Naive B cell (primary cell): ENCODE results near the gene KRTAP7-1. TPM values are rescaled to one million over a fixed set of nuclear protein-coding genes. Genes with fewer than 3 reads are reported as not detected.

Experiments used
- ATAC-seq, 2 donors: fragments of 150-1000 bp; cut with Tn5 transposase; 2 replicates each; pipeline ENCODE4 v1.10.0; 2021; ENCODE audit warnings: low read depth in 2 of 2, mild to moderate bottlenecking in 2 of 2, moderate library complexity in 2 of 2
- DNase-seq: peaks from one replicate; pipeline ENCODE4 v3.0.0; 2022
- H3K27ac Mint-ChIP-seq, 6 donors: one replicate each; pipeline ENCODE4 v1.8.0; 2020 to 2022; ENCODE audit warnings: mild to moderate bottlenecking in 6 of 6, mixed read lengths in 6 of 6, moderate library complexity in 5 of 6, inconsistent platforms in 2 of 6
- H3K27me3 Mint-ChIP-seq, 3 donors: one replicate each; pipeline ENCODE4 v1.8.0; 2021 to 2022; ENCODE audit warnings: mixed read lengths in 3 of 3, mild to moderate bottlenecking in 1 of 3
- H3K36me3 Mint-ChIP-seq, 2 donors: one replicate each; pipeline ENCODE4 v1.8.0; 2020 to 2022; ENCODE audit warnings: mixed read lengths in 2 of 2, inconsistent platforms in 1 of 2, mild to moderate bottlenecking in 1 of 2
- H3K4me1 Mint-ChIP-seq, 3 donors: one replicate each; pipeline ENCODE4 v1.8.0; 2020 to 2022; ENCODE audit warnings: mixed read lengths in 3 of 3, inconsistent platforms in 1 of 3, mild to moderate bottlenecking in 1 of 3, moderate library complexity in 1 of 3
- H3K4me3 Mint-ChIP-seq, 8 donors: one replicate each; pipeline ENCODE4 v1.8.0; 2020 to 2022; ENCODE audit warnings: mild to moderate bottlenecking in 8 of 8, mixed read lengths in 8 of 8, moderate library complexity in 8 of 8, inconsistent platforms in 2 of 8
- H3K9me3 Mint-ChIP-seq, 7 donors: one replicate each; pipeline ENCODE4 v1.8.0; 2020 to 2022; ENCODE audit warnings: mixed read lengths in 7 of 7, mild to moderate bottlenecking in 5 of 7, inconsistent platforms in 2 of 7, moderate library complexity in 1 of 7
- polyA plus RNA-seq, 6 donors: library from polyadenylated mRNA; unstranded; fragments of 300-500 nt; fragmentation: Illumina TruSeq; gene quantifications; one replicate each; pipeline ENCODE4 v1.2.3, GENCODE V29; 2021; ENCODE audit warnings: low read depth in 6 of 6

The KRTAP7-1 gene
- not detected for polyA plus RNA-seq

DNA sequence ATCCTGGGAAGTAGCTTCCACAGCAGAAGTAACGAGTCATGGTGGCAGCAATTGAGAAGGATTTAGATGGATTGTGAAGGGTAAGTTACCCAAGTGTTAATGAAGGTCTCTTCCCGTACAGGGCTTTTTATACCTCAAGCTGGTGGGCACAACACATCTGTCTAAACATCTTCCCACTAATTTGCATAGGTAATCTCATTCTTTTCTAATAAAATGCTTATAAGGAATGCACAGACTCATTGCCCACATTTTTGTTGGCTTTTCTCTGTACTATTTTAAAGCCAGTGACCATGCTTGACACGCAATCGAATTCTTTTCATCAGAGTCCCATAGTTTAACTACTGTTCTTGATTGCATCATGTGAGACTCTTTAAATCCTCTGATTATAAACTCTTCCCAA lies at the start of gene KRTAP7-1:
Gene KRTAP7-1, minus strand, starts transcription at position 101 of the 400 bp plus-strand sequence. Its CDS starts 61 bp downstream, at position 40.
- Mint-ChIP-seq H3K9me3 (peaks cover 3 to 19% (median 4%) of the 10 kb centered on the region in 7 donors), H3K4me3 (no peak within 1 kb of the TSS), H3K36me3 (no peaks in the 10 kb centered on the region), H3K4me1 (no peaks in the 10 kb centered on the region), H3K27me3 (peaks cover 0 to 3% (median 0%) of the 10 kb centered on the region in 3 donors), H3K27ac (no peak within 1 kb of the TSS)
- DNase-seq, result no peak
- ATAC-seq, result no peak

DNA sequence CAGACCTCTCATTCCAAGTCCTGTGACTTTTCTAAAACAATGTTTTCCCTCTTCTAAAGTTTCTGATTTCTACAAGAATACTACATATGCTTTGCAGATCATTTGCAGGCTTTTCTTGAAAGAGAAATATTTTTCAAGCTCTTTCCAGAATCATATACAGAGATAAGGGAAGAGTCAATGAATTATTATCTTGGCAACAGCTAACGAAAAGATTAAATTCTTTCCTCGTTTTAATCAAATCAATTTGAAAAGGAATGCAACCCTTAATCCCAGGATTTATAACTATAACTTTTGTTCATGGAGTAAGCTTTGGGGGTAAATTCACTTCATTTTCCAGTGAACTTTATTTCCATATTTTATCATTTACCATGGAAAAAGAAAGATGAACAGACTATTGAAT lies 45.0 kb upstream of the KRTAP7-1 start:
- H3K9me3 Mint-ChIP-seq, result peaks cover 0 to 4% (median 0%) of the 10 kb centered on the region in 7 donors
- no peak for ATAC-seq

GRCh38 chr21:30847627-30848500 lies 18.3 kb upstream of the KRTAP7-1 start:
- ATAC-seq, result no peak
- Mint-ChIP-seq H3K4me1 (no peaks in the 10 kb centered on the region), H3K27ac (no peak overlapping the region)

More for the DNA sequence above, 45.0 kb upstream of the KRTAP7-1 start:
- Mint-ChIP-seq H3K4me1 (no peaks in the 10 kb centered on the region), H3K36me3 (no peaks in the 10 kb centered on the region), H3K4me3 (no peak overlapping the region), H3K27me3 (peaks cover 0 to 3% (median 0%) of the 10 kb centered on the region in 3 donors), H3K27ac (peak overlapping the region in 1 of 6 donors; percentile 48)
- DNase-seq, result no peak

GRCh38 chr21:30842990-30843389 lies 13.4 kb upstream of the KRTAP7-1 start:
- H3K4me3 Mint-ChIP-seq, result no peak overlapping the region
- no peak overlapping the region for H3K27ac Mint-ChIP-seq
- H3K27me3 Mint-ChIP-seq, result no peaks in the 10 kb centered on the region
- ATAC-seq, result no peak
- H3K9me3 Mint-ChIP-seq, result peaks cover 0 to 4% (median 2%) of the 10 kb centered on the region in 7 donors
- DNase-seq, result no peak
- no peaks in the 10 kb centered on the region for H3K4me1 Mint-ChIP-seq
- H3K36me3 Mint-ChIP-seq, result no peaks in the 10 kb centered on the region

More at GRCh38 chr21:30847627-30848500, 18.3 kb upstream of the KRTAP7-1 start:
- no peaks in the 10 kb centered on the region for H3K27me3 Mint-ChIP-seq
- no peak for DNase-seq
- H3K36me3 Mint-ChIP-seq, result no peaks in the 10 kb centered on the region
- no peak overlapping the region for H3K4me3 Mint-ChIP-seq
- H3K9me3 Mint-ChIP-seq, result peaks cover 0 to 5% (median 0%) of the 10 kb centered on the region in 7 donors

DNA sequence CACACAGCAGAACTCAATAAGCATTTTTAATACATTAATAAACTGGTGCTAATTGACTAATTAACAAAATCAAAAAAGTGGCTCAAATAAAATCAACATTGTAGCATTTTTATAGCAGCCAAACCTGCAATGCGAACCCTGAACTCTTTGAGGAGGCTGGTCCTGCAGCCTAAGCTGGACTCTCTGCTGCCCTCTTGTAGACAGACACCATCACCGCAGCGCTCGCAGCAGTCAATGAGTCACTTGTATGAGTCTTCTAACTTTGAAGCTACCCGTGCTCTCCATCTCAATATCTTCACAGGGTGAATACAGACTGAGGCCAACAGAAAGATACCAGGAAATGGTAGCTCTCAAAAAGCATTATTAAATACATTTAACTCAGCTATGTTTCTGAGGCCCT lies 9.7 kb upstream of the KRTAP7-1 start:
- Mint-ChIP-seq H3K27ac (no peak overlapping the region), H3K9me3 (peaks cover 0 to 5% (median 0%) of the 10 kb centered on the region in 7 donors), H3K27me3 (no peaks in the 10 kb centered on the region), H3K4me1 (no peaks in the 10 kb centered on the region), H3K4me3 (no peak overlapping the region), H3K36me3 (no peaks in the 10 kb centered on the region)
- DNase-seq (no peak), ATAC-seq (no peak)

DNA sequence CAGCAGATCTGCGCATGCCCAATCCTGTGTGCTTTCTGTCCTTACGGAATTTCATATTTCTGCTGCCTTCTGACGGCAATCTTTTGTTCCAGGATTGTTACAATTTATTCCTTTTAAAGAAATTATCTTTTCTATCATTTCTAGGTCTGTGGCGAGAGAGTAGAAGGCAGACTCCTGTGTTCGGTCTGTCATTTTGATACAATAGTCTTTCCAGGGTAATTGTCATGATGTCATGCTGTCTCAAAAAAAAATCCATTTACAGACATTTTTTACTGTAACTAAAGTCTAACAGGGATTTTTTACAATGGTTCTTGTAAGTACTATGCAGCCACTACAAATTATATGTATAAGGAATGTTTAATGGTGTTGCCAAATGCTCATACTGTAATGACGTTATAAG lies 9.0 kb upstream of the KRTAP7-1 start:
- Mint-ChIP-seq H3K9me3 (peaks cover 0 to 5% (median 0%) of the 10 kb centered on the region in 7 donors), H3K36me3 (no peaks in the 10 kb centered on the region), H3K4me3 (no peak overlapping the region), H3K4me1 (no peaks in the 10 kb centered on the region), H3K27me3 (no peaks in the 10 kb centered on the region), H3K27ac (no peak overlapping the region)
- DNase-seq (no peak), ATAC-seq (no peak)

GRCh38 chr21:30831194-30831765 lies 1.7 kb upstream of the KRTAP7-1 start:
- no peak for DNase-seq
- no peaks in the 10 kb centered on the region for H3K36me3 Mint-ChIP-seq

DNA sequence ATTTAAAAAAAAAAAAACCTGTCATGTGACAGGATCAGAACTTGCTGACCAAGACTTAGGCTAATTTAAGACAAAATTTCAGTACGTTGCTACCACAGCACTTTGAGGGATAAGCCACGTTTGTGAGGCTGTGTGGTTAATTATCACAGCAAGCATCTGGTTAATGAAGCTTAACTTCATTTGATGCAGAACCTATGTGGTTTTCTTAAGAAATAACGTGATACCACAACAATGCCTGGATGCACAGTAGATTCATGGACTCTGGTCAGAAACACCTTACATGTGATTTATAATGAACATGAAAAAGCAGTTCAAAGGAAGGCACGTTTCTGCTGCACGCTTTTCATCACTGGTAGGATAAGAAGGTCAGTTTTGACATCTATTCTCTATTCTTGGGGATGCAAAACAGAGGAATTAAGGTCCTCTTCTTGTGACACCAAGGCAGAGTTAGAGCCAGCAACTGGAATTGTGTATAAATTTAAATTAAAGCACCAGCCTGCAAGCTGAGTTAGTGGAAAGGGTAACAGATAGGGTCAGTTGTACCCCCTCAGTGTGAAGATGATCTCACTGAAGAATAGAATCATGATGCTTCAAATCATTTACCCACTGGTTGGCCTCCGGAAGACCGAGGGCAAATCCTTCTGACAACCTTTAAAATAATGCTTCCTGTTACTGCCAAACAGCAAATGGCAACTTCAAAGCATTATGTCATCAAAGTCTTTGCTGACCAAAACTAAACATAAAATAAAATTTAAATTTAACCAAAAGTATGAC lies 10.5 kb downstream of the KRTAP7-1 start:
- ATAC-seq (no peak), DNase-seq (no peak)
- peaks cover 0 to 8% (median 3%) of the 10 kb centered on the region in 3 donors for H3K27me3 Mint-ChIP-seq
- H3K9me3 Mint-ChIP-seq, result peaks cover 0 to 6% (median 2%) of the 10 kb centered on the region in 7 donors
- no peak overlapping the region for H3K4me3 Mint-ChIP-seq
- no peak overlapping the region for H3K27ac Mint-ChIP-seq
- no peaks in the 10 kb centered on the region for H3K4me1 Mint-ChIP-seq
- no peaks in the 10 kb centered on the region for H3K36me3 Mint-ChIP-seq

More at GRCh38 chr21:30831194-30831765, 1.7 kb upstream of the KRTAP7-1 start:
- Mint-ChIP-seq H3K27ac (no peak overlapping the region), H3K9me3 (peaks cover 3 to 19% (median 4%) of the 10 kb centered on the region in 7 donors), H3K4me3 (no peak overlapping the region), H3K4me1 (no peaks in the 10 kb centered on the region), H3K27me3 (peaks cover 0 to 3% (median 0%) of the 10 kb centered on the region in 3 donors)
- ATAC-seq, result no peak

GRCh38 chr21:30813174-30813573 lies 16.4 kb downstream of the KRTAP7-1 start, which contains the start of gene KRTAP8-1:
Gene KRTAP8-1 (minus strand): TSS chr21:30813274. CDS start chr21:30813220, 54 bp downstream.
- no peak for ATAC-seq
- Mint-ChIP-seq H3K4me3 (no peak within 1 kb of the TSS), H3K27me3 (peaks cover 0 to 8% (median 3%) of the 10 kb centered on the region in 3 donors), H3K27ac (no peak within 1 kb of the TSS), H3K36me3 (no peaks in the 10 kb centered on the region), H3K4me1 (no peaks in the 10 kb centered on the region), H3K9me3 (peaks cover 0 to 3% (median 0%) of the 10 kb centered on the region in 7 donors)
- no peak for DNase-seq

GRCh38 chr21:30800605-30801004 lies 29.0 kb downstream of the KRTAP7-1 start:
- Mint-ChIP-seq H3K27me3 (no peaks in the 10 kb centered on the region), H3K27ac (no peak overlapping the region), H3K36me3 (no peaks in the 10 kb centered on the region), H3K4me1 (no peaks in the 10 kb centered on the region), H3K4me3 (no peak overlapping the region), H3K9me3 (peaks cover 0 to 15% (median 5%) of the 10 kb centered on the region in 7 donors)
- DNase-seq, result no peak
- ATAC-seq, result no peak

DNA sequence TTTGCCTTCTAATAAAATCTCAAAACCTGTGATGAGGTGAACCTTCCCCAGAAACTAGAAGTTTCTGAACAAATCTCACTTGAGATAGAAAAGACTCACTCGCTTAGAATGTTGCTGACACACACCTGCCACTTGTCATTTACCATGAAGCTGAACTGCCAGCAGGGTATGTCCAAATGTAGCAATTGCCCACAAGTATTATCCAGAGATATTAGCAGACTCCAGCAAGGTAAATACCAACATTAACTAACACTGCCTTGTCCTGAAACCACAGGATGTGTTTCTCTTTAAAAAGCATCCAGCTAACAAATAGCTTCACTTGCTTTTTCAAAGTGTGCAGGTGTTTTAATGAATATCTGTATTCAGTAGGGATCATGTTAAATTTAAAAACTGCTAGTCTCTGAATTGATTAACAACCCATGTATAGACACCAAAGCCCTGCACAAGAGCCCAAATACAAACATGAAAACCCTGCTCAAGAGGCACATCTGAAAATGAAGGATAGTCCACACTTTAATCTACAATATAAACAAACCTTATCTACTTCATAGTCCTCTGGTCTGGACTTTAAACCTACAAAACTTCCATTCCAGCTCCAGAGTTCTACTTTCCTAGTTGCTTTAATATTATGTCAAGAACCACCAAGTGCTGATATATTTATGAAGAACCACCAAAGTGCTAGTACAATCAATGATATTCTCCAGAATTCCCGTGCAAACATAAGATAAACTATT lies 35.8 kb downstream of the KRTAP7-1 start:
- Mint-ChIP-seq H3K27me3 (no peaks in the 10 kb centered on the region), H3K27ac (no peak overlapping the region), H3K4me1 (no peaks in the 10 kb centered on the region), H3K9me3 (peaks cover 0 to 9% (median 2%) of the 10 kb centered on the region in 7 donors), H3K4me3 (no peak overlapping the region), H3K36me3 (no peaks in the 10 kb centered on the region)
- DNase-seq (no peak), ATAC-seq (no peak)

DNA sequence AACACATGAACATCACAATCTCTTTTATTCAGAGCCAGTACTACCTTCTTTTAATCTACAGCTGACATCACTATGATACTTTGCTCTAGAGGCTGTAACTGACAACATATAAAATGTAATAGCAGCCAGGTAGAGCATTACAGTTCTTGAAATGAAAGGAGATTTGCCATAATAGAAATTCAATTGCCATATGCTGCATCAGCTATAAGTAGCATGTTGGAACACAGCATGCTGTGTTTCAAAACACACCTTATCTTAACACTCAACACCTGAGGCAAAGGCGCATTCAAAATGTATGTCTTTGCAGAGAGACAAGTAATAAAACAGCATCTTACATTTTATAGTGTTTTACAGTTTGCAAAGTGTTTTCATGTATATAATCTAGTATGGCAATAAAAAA lies 50.3 kb downstream of the KRTAP7-1 start:
- H3K27ac Mint-ChIP-seq, result no peak overlapping the region
- ATAC-seq (no peak), DNase-seq (no peak)
- no peaks in the 10 kb centered on the region for H3K36me3 Mint-ChIP-seq
- H3K4me1 Mint-ChIP-seq, result no peaks in the 10 kb centered on the region
- peaks cover 0 to 9% (median 3%) of the 10 kb centered on the region in 7 donors for H3K9me3 Mint-ChIP-seq
- H3K27me3 Mint-ChIP-seq, result no peaks in the 10 kb centered on the region
- no peak overlapping the region for H3K4me3 Mint-ChIP-seq
